ENCODE results near the gene SRP9. TPM values are rescaled to one million over a fixed set of nuclear protein-coding genes. Genes with fewer than 3 reads are reported as not detected.
"Not testable (repeated sequence)": the region's sequence is repeated elsewhere in the genome, so short reads cannot be mapped to it uniquely, and the experiment has no call there.

Gene SRP9
- total and polyA plus RNA-seq, 8 donors, result 68.9 to 289 (median 156) TPM

DNA sequence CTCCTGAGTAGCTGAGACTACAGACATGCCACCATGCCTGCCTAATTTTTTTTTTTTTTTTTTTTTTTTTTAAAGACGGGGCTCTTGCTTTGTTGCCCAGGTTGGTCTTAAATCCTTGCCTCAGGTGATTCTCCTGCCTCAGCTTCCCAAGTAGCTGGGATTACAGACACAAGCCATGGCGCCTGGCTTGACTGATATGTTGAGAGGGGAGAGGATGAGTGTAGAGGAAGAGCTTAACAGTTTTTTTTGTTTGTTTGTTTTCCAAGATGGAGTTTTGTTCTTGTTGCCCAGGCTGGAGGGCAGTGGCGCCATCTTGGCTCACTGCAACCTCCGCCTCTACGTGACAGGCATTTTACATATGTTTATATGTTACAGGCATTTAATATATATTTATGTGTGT is 2.5 kb downstream of the SRP9 start:
- no peak for DNase-seq
- Histone ChIP-seq H3K4me3 (peak overlapping the region in 2 of 4 donors; percentile 70 to 78), H3K27ac (peak overlapping the region in 1 of 5 donors; percentile 93), H3K27me3 (no peaks in the 10 kb centered on the region), H3K36me3 (peaks cover 8 to 28% (median 22%) of the 10 kb centered on the region in 4 donors), H3K9me3 (no peaks in the 10 kb centered on the region), H3K4me1 (peaks cover 17 to 78% (median 56%) of the 10 kb centered on the region in 4 donors)
- WGBS, 5 donors, result 90 to 95% (median 94%) methylated on average over 5 of the region's 5 CpGs
- TF ChIP-seq, protein P1, sequence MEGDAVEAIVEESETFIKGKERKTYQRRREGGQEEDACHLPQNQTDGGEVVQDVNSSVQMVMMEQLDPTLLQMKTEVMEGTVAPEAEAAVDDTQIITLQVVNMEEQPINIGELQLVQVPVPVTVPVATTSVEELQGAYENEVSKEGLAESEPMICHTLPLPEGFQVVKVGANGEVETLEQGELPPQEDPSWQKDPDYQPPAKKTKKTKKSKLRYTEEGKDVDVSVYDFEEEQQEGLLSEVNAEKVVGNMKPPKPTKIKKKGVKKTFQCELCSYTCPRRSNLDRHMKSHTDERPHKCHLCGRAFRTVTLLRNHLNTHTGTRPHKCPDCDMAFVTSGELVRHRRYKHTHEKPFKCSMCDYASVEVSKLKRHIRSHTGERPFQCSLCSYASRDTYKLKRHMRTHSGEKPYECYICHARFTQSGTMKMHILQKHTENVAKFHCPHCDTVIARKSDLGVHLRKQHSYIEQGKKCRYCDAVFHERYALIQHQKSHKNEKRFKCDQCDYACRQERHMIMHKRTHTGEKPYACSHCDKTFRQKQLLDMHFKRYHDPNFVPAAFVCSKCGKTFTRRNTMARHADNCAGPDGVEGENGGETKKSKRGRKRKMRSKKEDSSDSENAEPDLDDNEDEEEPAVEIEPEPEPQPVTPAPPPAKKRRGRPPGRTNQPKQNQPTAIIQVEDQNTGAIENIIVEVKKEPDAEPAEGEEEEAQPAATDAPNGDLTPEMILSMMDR (IDR thresholded peaks at IDR 0.05), result no peak
- TF ChIP-seq EP300 (IDR thresholded peaks at IDR 0.05) (no peak), POLR2AphosphoS5 (IDR thresholded peaks at IDR 0.05) (no peak), POLR2A (IDR thresholded peaks at IDR 0.05) (no peak)
- intact Hi-C loops (cut with DNase I; ENCODE audit: low total_unique reads), result loop anchor here (10.0 kb wide), 2 partner anchors 85 to 135 kb away; no protein-coding TSS in a partner anchor

DNA sequence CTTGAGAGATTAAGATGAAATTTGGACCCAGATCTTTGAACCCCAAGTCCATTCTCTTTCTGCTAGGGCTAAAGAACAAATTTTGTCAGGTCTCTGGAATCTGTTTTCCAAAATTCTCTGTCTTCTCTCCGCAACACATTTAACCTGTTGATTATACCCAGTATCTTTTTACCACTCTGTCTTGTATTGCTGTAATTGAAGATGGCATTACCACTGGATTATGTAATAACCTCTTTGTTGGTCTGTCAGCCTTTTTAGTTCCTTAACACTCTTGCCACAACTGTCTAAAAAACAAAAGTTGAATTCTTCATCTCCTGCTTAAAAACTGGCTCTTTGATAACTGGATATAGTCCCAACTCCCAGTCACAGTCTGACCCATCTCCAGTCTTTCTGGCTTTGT is 3.0 kb downstream of the SRP9 start:
- intact Hi-C loops (cut with DNase I; ENCODE audit: low total_unique reads), result loop anchor here (10.0 kb wide), 2 partner anchors 84 to 134 kb away; no protein-coding TSS in a partner anchor

DNA sequence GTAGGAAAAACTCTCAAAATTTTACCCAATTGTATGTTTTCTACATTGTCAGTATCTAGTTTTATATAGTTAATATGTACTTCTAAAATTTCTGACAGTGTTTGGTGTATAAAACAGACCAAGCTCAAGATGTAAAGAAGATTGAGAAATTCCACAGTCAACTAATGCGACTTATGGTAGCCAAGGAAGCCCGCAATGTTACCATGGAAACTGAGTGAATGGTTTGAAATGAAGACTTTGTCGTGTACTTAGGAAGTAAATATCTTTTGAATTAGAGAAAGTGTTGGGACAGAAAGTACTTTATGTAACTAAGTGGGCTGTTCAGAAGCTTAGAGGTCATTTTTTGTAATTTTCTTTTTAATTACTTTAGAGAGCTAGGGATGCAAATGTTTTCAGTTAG is 11.5 kb downstream of the SRP9 start:
- intact Hi-C loops (cut with DNase I; ENCODE audit: low total_unique reads), result loop anchor here (10.0 kb wide), 2 partner anchors 76 to 126 kb away; no protein-coding TSS in a partner anchor
- H3K27me3 ChIP-seq, DNase-seq, H3K9me3 ChIP-seq, H3K4me3 ChIP-seq, H3K4me1 ChIP-seq, H3K27ac ChIP-seq: not testable (repeated sequence)
- WGBS, 5 donors, result 73 to 98% (median 82%) methylated on average over 2 to 3 of the region's 3 CpGs
- H3K36me3 ChIP-seq, result peaks cover 53 to 86% (median 73%) of the 10 kb centered on the region in 4 donors

More for the DNA sequence above, 3.0 kb downstream of the SRP9 start:
- H3K9me3 ChIP-seq, result no peaks in the 10 kb centered on the region
- peaks cover 13 to 33% (median 27%) of the 10 kb centered on the region in 4 donors for H3K36me3 ChIP-seq
- peak overlapping the region in 1 of 4 donors; percentile 70 for H3K4me3 ChIP-seq
- WGBS, 5 donors, result 93 to 100% (median 95%) methylated on average over 1 of the region's 1 CpG
- no peak for DNase-seq
- H3K27ac ChIP-seq, result no peak overlapping the region
- peaks cover 17 to 74% (median 53%) of the 10 kb centered on the region in 4 donors for H3K4me1 ChIP-seq
- no peak for TF ChIP-seq POLR2A (IDR thresholded peaks at IDR 0.05)
- no peak for TF ChIP-seq EP300 (IDR thresholded peaks at IDR 0.05)
- no peak for TF ChIP-seq POLR2AphosphoS5 (IDR thresholded peaks at IDR 0.05)
- TF ChIP-seq, protein P1 (IDR thresholded peaks at IDR 0.05), result no peak
- no peaks in the 10 kb centered on the region for H3K27me3 ChIP-seq

DNA sequence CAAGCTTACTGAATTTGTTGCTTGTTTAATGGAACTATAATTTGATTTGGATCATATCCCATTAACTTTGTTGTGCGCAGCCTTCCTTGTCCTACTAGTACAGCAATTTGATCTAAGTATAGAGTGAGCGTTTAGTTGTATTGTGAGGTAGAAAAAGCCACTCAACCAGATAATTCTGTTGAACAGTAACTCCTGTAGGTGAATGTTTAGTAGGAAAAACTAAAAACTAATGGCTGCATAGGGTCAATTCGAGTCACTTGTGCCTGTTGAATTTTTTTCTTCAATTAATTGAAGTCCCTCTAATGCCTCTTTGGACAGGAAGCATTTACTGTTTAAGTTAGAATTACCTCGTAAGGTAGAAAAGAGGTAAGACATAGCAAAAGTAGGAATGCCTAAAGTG is 17.3 kb downstream of the SRP9 start:
- H3K4me3 ChIP-seq, result no peak overlapping the region
- TF ChIP-seq POLR2A (IDR thresholded peaks at IDR 0.05) (no peak), POLR2AphosphoS5 (IDR thresholded peaks at IDR 0.05) (no peak), EP300 (IDR thresholded peaks at IDR 0.05) (no peak)
- TF ChIP-seq, protein P1 (IDR thresholded peaks at IDR 0.05), result no peak
- peaks cover 0 to 5% (median 0%) of the 10 kb centered on the region in 4 donors for H3K9me3 ChIP-seq
- H3K36me3 ChIP-seq, result peaks cover 7 to 35% (median 29%) of the 10 kb centered on the region in 4 donors
- H3K27me3 ChIP-seq, result no peaks in the 10 kb centered on the region
- no peak overlapping the region for H3K27ac ChIP-seq
- WGBS, 5 donors, result 95 to 99% (median 97%) methylated on average over 4 of the region's 4 CpGs
- intact Hi-C loops (cut with DNase I; ENCODE audit: low total_unique reads), result no loop called here
- no peaks in the 10 kb centered on the region for H3K4me1 ChIP-seq
- no peak for DNase-seq

- H3K9me3 ChIP-seq; intact Hi-C loops (cut with DNase I; ENCODE audit: low total_unique reads); H3K4me3 ChIP-seq; H3K27me3 ChIP-seq; H3K4me1 ChIP-seq; DNase-seq; H3K27ac ChIP-seq: not testable (repeated sequence)
- peaks cover 3 to 24% (median 21%) of the 10 kb centered on the region in 4 donors for H3K36me3 ChIP-seq
- WGBS, 5 donors, result 96 to 99% (median 97%) methylated on average over 13 to 18 of the region's 18 CpGs
Measured at GRCh38 chr1:225796097-225796496, 18.5 kb downstream of the SRP9 start.

GRCh38 chr1:225801146-225801545 is 23.5 kb downstream of the SRP9 start:
- H3K36me3 ChIP-seq; H3K27me3 ChIP-seq; H3K4me3 ChIP-seq; H3K27ac ChIP-seq; DNase-seq; H3K9me3 ChIP-seq; H3K4me1 ChIP-seq; intact Hi-C loops (cut with DNase I; ENCODE audit: low total_unique reads): not testable (repeated sequence)
- WGBS, 5 donors, result 88 to 98% (median 92%) methylated on average over 6 to 7 of the region's 7 CpGs
